Omental fat pad (tissue), 4 donors: Measurements from ENCODE around the gene PRG3. TPM values are rescaled to one million over a fixed set of nuclear protein-coding genes. Genes with fewer than 3 reads are reported as not detected.

Experiments
- ATAC-seq: fragments of 150-250 bp; one replicate; pipeline ENCODE4 v1.9.1; 2016; ENCODE audit warnings: mild to moderate bottlenecking, moderate library complexity; ENCODE audit not compliant: low FRiP score
- DNase-seq: peaks from one replicate; pipeline ENCODE4 v3.0.0-alpha.2; 2019; ENCODE audit warnings: low spot score
- total RNA-seq, 4 donors: library from RNA; depleted of rRNA; stranded (reverse); fragments of >200 nt; gene quantifications; one replicate each; pipeline ENCODE4 v1.1.0, GENCODE V29; 2016
- TF ChIP-seq, protein P1 (sequence below), 3 donors: fragments of 450-650 bp; IDR thresholded peaks; one replicate each; pipeline ENCODE4 v1.5.1; 2016 to 2017; ENCODE audit warnings: antibody characterized with exemption in 3 of 3, mild to moderate bottlenecking in 3 of 3, moderate library complexity in 2 of 3

The PRG3 gene
- total RNA-seq, 4 donors from 2014 or later: not detected

GRCh38 chr11:57354699-57355098 is 26.3 kb downstream of the PRG3 start:
- DNase-seq: no peak
- no peak for ATAC-seq

GRCh38 chr11:57353852-57354251 is 27.1 kb downstream of the PRG3 start:
- ATAC-seq (no peak), DNase-seq (no peak)
- TF ChIP-seq, protein P1, sequence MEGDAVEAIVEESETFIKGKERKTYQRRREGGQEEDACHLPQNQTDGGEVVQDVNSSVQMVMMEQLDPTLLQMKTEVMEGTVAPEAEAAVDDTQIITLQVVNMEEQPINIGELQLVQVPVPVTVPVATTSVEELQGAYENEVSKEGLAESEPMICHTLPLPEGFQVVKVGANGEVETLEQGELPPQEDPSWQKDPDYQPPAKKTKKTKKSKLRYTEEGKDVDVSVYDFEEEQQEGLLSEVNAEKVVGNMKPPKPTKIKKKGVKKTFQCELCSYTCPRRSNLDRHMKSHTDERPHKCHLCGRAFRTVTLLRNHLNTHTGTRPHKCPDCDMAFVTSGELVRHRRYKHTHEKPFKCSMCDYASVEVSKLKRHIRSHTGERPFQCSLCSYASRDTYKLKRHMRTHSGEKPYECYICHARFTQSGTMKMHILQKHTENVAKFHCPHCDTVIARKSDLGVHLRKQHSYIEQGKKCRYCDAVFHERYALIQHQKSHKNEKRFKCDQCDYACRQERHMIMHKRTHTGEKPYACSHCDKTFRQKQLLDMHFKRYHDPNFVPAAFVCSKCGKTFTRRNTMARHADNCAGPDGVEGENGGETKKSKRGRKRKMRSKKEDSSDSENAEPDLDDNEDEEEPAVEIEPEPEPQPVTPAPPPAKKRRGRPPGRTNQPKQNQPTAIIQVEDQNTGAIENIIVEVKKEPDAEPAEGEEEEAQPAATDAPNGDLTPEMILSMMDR (IDR thresholded peaks at IDR 0.05): no peak

More at GRCh38 chr11:57354699-57355098, 26.3 kb downstream of the PRG3 start:
- TF ChIP-seq, protein P1 (IDR thresholded peaks at IDR 0.05): no peak

GRCh38 chr11:57353446-57353845 is 27.5 kb downstream of the PRG3 start:
- no peak for ATAC-seq

GRCh38 chr11:57353036-57353435 is 27.9 kb downstream of the PRG3 start:
- TF ChIP-seq, protein P1 (IDR thresholded peaks at IDR 0.05): no peak
- DNase-seq (no peak), ATAC-seq (no peak)

More at GRCh38 chr11:57353446-57353845, 27.5 kb downstream of the PRG3 start:
- TF ChIP-seq, protein P1 (IDR thresholded peaks at IDR 0.05): no peak
- no peak for DNase-seq

DNA sequence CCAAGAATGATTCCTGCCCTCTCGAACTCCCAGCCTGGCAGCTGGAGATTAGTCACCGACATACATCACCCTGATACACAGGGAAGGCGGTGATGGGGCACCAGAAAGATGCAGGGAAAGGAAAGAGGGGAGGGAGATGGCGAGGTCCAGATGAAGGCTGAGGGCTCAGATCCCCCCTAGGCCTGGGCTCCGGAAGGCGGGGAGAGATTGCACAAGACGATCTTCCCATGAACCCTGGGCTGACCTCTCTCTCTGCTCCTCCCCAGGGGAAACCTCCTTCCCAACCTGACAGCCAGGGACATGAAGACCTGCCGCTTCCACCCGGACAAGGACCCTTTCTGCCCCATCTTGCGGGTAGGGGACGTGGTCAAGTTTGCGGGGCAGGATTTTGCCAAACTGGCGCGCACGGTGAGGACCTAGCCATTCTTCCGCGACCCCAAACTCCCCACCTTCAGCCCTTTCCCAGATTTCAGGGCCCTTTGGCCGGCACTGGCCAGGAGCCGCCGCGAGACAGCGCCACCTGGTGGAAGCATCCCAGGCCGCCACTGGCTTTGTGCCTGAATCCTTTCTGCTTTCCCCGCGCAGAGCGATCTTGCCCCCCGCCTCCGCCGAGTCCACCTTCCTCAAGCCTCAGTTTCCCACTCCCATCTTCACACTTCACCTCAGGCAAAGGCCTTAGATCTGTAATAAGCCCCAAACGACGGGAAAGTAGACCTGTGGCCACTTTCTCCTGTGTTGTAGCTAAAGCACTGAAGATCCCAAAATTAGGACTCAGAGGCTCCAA is 31.3 kb downstream of the PRG3 start:
- ATAC-seq (peak; percentile 60), DNase-seq (peak; percentile 61)
- TF ChIP-seq, protein P1 (IDR thresholded peaks at IDR 0.05): peak in 2 of 3 donors; percentile 30 to 56

DNA sequence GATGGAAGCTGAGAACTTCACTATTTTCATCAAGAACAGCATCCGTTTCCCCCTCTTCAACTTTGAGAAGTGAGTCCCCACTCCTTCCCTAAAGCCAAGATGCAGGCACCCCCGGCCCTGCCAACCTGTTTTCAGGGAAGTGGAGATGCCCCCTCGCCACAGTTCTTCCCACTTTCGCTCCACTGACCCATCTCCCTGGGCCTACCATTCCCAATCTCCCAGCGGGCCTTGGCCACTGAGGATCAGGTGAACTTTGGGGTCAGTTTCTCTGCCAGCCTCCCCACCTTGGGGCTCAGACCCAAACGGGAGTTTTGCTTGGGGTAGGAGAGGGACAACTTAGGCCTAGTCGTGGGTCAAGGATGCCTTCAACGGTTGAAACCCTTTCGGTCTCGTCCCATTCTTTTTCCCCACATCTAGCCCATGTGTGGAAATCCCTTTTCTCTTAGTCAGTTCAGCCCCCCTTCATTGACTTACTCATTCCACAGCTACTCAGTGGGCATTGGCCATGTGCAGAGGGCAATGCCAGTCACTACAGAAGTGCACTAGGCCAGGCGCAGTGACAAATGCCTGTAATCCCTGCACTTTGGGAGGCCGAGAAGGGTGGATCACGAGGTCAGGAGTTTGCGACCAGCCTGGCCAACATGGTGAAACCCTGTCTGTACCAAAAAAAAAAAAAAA is 32.2 kb downstream of the PRG3 start:
- ATAC-seq: no peak
- TF ChIP-seq, protein P1 (IDR thresholded peaks at IDR 0.05): no peak
- no peak for DNase-seq
